ENCODE data around the gene XKRX.

Gene XKRX

DNA sequence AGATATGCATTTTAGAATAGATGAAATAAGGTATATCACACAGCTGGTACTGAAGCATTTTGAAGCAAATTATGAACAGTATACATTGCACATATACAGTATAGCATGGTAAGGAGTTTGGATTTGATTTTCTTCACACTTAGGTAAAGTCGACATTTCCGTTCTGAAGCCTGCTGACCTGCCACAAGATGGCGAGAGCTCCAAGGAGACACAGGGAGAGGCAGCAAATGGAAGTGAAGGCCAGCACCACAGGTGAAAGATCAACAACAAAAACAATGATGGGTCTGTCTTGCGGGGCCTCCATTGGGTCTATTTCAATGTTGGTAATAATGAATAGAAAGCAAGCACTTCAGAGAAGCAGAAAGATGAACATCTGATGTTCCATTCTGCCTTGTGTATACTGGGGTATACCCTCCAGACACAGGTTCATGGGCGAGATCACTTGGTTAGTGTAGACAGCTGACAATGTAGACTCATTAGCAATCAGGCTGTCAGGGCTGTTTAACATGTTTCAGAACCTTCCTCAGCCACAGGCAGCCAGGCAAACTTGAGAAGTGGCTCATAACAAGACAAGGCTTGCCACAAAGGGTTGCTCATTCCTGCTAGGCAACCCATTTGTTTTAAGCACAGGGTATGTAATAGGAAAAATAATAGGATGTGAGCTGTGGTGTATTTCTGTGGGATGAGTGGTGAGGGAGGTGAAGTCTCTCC is 33.2 kb downstream of the XKRX start:
- no peak for DNase-seq (ENCODE audit: low read depth in 2 of 2)

GRCh38 chrX:100883654-100884053 is 45.1 kb downstream of the XKRX start:
- no peak for DNase-seq (ENCODE audit: low read depth in 2 of 2)

GRCh38 chrX:100880368-100880767 is 48.3 kb downstream of the XKRX start:
- no peak for DNase-seq (ENCODE audit: low read depth in 2 of 2)

- DNase-seq (ENCODE audit: low read depth in 2 of 2), result no peak
Observed at GRCh38 chrX:100874325-100874724, 54.4 kb downstream of the XKRX start, which contains the start of gene NOX1. TSS of gene NOX1 (minus strand) at chrX:100874359. CDS start at chrX:100874139, 220 bp downstream.

- DNase-seq (ENCODE audit: low read depth in 2 of 2), result no peak
Observed at GRCh38 chrX:100871594-100872560, 56.8 kb downstream of the XKRX start.

- DNase-seq (ENCODE audit: low read depth in 2 of 2), result no peak
Observed at GRCh38 chrX:100870527-100870926, 58.2 kb downstream of the XKRX start.

- DNase-seq (ENCODE audit: low read depth in 2 of 2), result no peak
Observed at GRCh38 chrX:100868273-100868672, 60.4 kb downstream of the XKRX start.

DNA sequence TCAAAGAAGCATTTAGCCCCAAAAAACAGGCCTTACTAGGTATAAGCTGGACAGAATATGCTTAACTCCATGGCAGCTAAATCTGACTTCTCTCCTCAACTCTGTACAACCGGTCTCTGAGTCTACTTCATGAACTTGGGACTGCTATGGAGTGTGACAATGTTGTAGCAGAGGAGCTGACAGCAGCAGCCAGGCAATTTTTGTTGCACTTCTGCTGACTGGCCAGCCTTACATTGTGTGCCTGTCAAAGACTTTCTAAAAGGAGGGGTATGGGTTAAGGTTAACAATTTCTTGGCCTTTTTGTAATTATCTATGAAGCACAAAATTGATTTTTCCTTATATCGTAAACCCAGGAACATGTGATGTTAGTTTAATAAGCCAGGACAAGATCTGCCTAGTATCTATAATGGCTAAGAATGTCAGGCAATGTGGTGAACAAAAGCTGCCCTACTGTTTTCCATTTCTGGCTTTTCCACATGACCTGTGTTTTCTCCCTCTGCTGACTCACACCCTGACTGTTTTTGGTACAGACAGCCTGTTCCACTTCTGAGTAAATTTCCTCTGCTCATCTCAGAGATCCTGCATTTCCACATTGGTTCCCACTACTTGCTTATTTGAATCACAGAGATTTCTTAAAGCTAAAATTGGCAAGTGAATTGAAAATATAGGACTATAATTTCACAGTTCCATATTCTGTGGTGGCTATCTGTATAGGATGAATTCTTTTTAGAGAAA is 63.9 kb downstream of the XKRX start:
- no peak for DNase-seq (ENCODE audit: low read depth in 2 of 2)

All from stimulated activated CD8-positive, alpha-beta memory T cell treated with anti-CD3 and anti-CD28 coated beads, Interleukin-2, amount 100 ng/mL, for 48 hours (primary cell).